NCI-H1092 treated with DMSO at 0.1 percent for 48 hours (cell line): ENCODE results near the gene PRKACA.
A peak's percentile ranks its signal among the peaks of the same experiment; 100 is the strongest.
"Not testable (repeated sequence)": the region's sequence is repeated elsewhere in the genome, so short reads cannot be mapped to it uniquely, and the experiment has no call there.

Experiments
- DNase-seq: peaks from one replicate; lab custom pipeline; 2025; lab: John Stamatoyannopoulos, UW

Gene PRKACA

GRCh38 chr19:14147797-14148605, 30.4 kb upstream of the PRKACA start:
- DNase-seq = peak; percentile 24

DNA sequence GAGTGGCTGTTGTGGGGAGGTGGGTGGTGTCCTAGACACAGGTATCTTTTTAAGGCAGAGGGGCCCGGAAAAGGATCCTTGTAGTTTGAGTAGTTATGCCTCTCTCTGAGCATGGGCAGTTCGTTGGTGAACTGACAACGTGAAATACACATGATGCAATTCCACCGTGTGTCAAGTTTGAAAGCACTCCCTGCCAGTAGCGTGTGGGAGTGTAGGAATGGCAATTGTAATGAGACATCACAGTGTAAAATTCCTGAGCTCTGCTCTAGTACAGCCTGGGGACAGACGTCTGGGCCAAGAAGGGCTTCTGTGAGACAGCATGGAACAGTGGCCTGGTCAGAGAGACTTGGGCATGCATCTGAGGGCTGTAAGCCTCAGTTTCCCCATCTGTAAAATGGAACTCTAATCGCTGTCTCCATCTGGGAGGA, 29.2 kb upstream of the PRKACA start:
- DNase-seq = no peak

DNA sequence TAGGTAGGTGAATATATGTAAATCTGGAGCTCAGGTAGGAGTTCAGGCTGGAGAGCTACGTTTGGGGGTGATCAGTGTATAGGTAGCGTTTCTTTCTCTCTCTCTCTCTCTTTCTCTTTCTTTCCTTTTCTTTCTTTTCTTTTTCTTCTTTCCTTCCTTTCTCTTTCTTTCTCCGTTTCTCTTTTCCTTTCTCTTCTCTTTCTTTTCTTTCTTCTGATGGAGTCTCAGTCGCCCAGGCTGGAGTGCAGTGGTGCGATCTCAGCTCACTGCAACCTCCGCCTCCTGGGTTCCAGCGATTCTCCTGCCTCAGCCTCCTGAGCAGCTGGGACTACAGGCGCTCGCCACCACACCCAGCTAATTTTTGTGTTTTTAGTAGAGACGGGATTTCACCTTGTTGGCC, 28.6 kb upstream of the PRKACA start:
- not testable (repeated sequence) for DNase-seq

GRCh38 chr19:14145381-14145780, 27.8 kb upstream of the PRKACA start:
- no peak for DNase-seq

- no peak for DNase-seq
Measured at GRCh38 chr19:14142262-14143190, 25.0 kb upstream of the PRKACA start.

- no peak for DNase-seq
Measured at GRCh38 chr19:14141041-14141440, 23.5 kb upstream of the PRKACA start.

DNA sequence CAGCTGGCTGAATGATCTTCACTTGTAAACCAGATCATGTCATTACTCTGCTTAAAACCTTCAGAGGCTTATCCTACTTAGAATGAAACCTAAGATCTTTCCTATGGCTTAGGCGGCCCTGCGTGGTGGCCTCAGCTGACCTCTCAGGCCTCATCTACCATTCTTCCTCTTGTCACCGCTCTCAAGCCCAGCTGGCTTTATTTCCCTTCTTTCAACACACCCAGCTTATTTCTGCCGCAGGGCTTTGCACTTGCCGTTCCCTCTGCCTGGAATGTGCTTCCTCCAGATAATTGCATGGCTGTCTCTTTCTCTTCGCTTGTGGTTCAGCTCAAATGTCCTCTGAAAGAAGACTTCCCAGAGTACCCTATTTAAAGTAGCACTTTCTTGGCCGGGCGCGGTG, 22.4 kb upstream of the PRKACA start:
- no peak for DNase-seq

DNA sequence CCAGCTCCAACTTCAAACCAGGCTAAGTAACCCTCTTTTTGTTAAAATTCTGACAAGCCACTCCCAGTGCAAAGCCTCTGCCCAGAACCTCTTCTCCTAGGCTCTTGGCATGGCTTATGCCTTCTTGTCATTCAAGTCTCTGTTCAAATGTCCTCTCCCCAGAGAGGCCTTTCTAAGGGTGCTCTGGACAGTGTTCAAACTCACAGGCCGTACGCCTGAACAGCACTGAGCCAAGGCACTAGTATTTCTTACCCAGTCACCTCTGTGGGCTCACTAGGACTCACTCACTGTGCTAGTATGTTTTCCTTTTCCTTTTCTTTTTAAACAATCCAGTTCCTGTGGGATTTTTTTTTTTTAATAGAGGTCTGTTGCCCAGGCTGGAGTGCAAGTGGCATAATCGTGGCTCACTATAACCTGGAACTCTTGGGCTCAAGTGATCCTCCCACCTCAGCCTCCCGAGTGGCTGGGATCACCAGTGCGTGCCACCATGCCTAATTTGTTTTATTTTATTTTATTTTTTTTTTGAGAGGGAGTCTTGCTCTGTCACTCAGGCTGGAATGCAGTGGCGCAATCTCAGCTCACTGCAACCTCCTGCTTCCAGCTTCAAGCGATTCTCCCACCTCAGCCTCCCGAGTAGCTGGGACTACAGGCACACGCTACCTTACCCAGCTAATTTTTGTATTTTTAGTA, 21.2 kb upstream of the PRKACA start:
- DNase-seq = no peak

- DNase-seq = peak; percentile 100
Measured at GRCh38 chr19:14136509-14137281, 19.1 kb upstream of the PRKACA start, which contains the start of gene ASF1B. TSS of gene ASF1B (minus strand) at chr19:14136589. CDS start at chr19:14136456, 133 bp downstream.

GRCh38 chr19:14135985-14136508, 18.5 kb upstream of the PRKACA start:
- no peak for DNase-seq

GRCh38 chr19:14135355-14135754, 17.8 kb upstream of the PRKACA start:
- no peak for DNase-seq

DNA sequence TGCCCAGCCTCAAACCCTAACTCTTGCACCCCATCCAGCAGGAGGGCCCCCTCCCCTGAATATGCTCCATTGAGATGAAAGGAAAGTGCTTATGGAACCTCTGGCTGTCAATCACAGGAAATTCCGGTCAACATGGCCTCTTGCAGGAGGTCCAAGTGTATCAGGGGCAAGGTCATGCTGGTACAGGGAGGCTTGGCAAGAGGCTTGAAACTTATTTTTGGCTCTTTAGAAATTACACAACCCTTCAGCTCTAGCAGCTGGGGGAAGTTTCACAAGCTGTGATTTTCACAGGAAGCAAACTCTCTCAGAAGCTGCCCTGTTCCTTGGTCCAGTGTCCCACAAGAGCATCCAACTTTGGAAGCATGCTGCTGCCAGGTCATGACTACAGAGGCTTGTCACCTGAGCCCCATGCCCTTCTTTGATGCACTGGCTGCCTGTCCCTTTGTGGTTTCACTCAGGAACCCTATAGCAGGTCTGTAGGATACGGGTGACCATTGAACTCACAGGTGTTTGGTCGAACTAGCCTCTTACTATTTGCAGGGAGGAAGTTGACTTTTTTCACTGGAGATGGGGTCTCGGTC, 10.5 kb upstream of the PRKACA start:
- no peak for DNase-seq

DNA sequence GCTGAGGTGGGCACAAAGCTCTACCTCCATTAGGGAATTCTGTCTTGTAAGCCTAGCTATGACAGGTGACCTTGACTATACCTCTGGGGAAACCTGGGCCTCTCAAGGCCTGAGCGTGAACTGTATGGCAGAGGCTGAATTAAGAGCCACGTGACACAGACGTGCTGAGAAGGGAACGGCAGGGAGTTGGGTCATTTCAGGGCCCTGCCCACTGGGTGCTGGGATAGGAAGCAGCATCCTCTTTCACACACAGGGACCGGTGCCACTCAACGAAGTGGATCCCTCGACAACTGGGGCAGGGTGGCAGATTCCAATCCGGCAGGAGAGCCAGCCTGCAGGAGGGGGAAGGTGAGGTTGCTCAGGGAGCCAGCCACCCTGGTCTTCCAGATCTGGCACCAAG, 9.6 kb upstream of the PRKACA start:
- DNase-seq = no peak

GRCh38 chr19:14122924-14123323, 5.4 kb upstream of the PRKACA start:
- DNase-seq = no peak

GRCh38 chr19:14120497-14120780, 2.9 kb upstream of the PRKACA start:
- no peak for DNase-seq

- DNase-seq = no peak
Measured at GRCh38 chr19:14119644-14120496, 2.3 kb upstream of the PRKACA start.

DNA sequence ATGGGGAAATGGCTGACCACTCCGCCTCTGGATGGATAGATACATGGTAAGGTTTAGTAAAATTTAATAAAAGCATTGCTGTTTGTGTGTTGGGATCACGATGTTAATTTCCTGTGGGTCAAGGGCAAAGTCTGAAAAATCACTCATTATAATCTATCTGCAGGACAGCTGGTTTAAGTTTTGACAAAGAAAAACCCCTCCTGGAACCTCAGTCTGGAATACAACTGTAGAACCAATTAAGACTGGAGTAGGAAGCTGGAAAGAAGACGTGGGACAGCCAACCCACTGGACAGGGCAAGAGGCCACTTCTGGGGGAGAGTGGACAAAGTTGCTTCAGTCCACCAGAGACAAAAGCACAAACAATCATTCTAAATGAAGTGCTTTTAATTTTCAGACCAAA, 1.6 kb upstream of the PRKACA start:
- no peak for DNase-seq

DNA sequence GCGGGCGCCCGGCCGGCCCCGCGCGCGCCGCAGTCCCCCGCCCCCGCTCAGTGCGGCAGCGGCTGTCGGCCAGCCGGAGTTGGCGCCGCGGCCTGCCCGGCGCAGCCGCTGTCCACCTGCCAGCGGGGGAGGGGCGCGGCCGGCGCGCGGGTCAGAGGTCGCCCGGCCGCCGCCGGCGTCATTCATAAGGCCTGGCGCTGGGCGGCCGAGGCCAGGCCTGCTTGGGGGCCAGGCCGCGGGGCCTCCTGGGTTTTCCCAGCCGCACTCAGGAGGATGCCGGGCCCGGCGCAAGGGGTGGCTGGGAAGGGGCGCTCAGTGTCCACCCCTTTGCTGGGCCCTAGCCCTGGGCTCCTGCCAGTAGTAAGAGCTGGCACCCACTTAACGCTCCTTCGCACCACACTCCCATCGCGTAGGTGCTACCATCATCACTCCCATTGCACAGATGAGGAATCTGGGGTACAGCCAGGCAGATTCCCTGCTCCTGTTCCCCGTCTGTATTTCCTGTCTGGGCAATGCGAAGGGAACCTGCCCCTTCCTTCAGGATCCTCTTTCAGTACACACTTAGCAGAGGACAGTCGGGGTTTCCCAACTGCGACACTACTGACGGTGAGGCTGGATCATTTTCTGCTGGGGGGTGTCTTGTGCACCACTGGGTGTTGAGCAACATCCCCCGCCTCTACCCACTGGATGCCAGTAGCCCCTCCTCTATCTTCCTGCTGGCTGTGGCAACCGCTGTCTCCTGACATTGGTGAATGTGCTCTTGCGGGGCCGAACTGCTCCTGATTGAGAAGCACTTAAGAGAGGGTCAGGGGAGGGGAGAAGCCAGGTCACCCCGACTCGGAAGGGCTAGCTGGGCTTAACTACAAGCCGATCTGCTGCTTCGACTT, 846 bp upstream of the PRKACA start:
- DNase-seq = peak; percentile 64

DNA sequence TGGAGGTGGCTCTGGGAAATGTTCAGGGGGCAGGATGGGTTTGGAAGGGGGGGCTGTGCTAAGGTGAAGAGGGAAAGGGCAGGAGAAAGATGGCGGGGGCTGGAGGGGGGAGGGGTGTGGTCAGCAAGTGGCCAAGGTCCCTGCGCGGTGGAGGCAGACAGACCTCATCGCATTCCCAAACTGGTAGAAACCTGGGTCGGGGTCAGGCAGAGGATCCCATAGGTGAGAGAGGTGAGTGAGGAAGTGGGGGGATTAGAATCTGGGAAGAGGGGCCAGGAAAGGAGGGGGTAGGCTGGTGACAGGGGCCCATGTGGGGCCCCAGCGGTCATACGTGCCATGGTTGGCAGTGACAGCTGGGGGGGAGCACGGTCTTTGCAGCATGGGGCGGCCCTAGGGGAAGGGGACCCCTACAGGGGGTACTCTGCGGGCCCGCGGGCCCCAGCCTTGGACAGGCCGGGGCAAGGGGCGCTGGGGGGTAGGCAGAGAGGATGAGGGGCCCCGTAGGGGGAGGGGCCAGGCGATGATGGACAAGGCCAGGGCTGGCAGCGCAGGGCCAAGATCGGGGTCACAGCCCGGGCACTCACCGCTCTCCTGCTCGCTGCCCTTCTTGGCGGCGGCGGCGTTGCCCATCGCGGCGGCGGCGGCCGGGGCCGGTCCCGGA, 514 bp downstream of the PRKACA start:
- no peak for DNase-seq
